ENCODE results near the gene SLF2.
"Not testable (repeated sequence)": the region's sequence is repeated elsewhere in the genome, so short reads cannot be mapped to it uniquely, and the experiment has no call there.

SLF2 gene

GRCh38 chr10:100970914-100971811 lies 58.4 kb downstream of the SLF2 start:
- in situ Hi-C loops (cut with HindIII; ENCODE audit: low pct_ligation_motif_present, low pct_unique_long_range_greater_than_20kb, low sequenced_read_pairs) = no loop called here
- DNase-seq = peak; percentile 72

- DNase-seq = no peak
- in situ Hi-C loops (cut with HindIII; ENCODE audit: low pct_ligation_motif_present, low pct_unique_long_range_greater_than_20kb, low sequenced_read_pairs) = no loop called here
These were observed 59.5 kb downstream of the SLF2 start for GRCh38 chr10:100972115-100972903.

DNA sequence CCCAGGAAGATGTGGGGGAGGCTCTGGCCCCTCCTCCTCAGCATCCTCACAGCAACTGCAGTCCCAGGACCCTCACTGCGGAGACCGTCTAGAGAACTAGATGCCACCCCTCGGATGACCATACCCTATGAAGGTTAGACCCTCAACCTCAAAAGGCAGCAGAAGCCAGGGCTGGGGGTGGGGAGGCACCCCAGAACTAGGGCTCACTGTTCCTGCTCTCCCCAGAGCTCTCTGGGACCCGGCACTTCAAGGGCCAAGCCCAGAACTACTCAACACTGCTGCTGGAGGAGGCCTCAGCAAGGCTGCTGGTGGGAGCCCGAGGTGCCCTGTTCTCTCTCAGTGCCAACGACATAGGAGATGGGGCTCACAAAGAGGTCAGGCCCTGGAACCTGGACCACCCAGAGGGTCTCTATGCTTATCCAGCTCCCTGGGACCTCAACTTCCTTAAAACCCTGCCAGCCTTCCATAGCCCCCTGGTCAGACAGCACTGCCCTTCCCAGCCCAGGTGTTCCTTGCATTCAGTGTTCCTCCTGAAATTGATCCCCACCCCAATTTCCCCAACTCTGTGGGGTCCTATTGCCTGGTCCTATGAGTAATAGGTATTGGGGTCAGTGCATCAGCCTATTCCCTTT lies 60.3 kb downstream of the SLF2 start:
- no peak for DNase-seq
- in situ Hi-C loops (cut with HindIII; ENCODE audit: low pct_ligation_motif_present, low pct_unique_long_range_greater_than_20kb, low sequenced_read_pairs) = no loop called here

- in situ Hi-C loops (cut with HindIII; ENCODE audit: low pct_ligation_motif_present, low pct_unique_long_range_greater_than_20kb, low sequenced_read_pairs); DNase-seq: not testable (repeated sequence)
These were observed 62.6 kb downstream of the SLF2 start for GRCh38 chr10:100975397-100975796.

DNA sequence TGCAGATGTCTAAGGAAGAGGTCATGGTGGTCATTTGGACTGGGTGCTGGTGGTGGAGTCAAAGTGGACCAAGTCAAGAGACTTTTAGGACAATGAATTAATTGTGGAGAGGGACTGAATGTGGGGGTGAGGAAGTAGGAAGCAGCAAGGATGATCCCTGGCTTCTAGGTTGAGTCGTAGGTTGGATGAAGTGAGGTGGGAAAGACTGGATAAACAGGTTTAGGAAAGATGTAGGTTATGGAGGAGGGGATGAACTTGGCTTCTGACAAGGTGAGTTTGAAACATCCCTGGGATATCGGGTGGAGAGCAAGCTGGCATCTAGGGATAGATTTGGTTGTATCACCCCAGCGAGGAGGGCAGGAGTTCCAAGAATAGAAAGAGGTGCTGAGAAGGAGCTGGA lies 64.1 kb downstream of the SLF2 start:
- DNase-seq = no peak
- in situ Hi-C loops (cut with HindIII; ENCODE audit: low pct_ligation_motif_present, low pct_unique_long_range_greater_than_20kb, low sequenced_read_pairs) = no loop called here

DNA sequence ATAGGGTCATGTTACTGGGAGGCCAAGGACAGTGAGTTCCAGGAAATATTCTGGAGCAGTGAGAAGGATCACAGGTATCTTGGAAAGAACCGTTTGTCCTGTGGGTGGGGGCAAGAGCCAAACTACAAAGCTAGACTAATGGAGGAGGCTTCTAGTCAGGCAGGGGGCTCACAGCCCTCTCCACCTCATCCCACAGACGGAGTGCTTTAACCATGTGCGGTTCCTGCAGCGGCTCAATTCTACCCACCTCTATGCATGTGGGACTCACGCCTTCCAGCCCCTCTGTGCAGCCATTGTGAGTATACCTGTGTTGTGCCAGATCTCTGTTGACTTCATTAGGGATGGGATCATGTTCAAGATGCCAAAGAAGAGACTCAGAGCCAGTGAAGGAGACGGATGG lies 64.7 kb downstream of the SLF2 start:
- DNase-seq = no peak
- in situ Hi-C loops (cut with HindIII; ENCODE audit: low pct_ligation_motif_present, low pct_unique_long_range_greater_than_20kb, low sequenced_read_pairs) = no loop called here

GRCh38 chr10:100978121-100978900 lies 65.5 kb downstream of the SLF2 start:
- in situ Hi-C loops (cut with HindIII; ENCODE audit: low pct_ligation_motif_present, low pct_unique_long_range_greater_than_20kb, low sequenced_read_pairs) = no loop called here
- DNase-seq = no peak

DNA sequence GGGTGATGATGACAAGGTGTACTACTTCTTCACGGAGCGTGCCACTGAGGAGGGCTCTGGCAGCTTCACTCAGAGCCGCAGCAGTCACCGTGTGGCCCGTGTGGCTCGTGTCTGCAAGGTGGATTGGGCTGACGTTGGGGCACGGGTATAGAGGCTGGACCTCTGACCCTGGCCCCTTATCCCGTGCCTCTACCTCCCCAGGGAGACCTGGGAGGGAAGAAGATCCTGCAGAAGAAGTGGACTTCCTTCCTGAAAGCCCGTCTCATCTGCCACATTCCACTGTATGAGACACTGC lies 66.1 kb downstream of the SLF2 start:
- in situ Hi-C loops (cut with HindIII; ENCODE audit: low pct_ligation_motif_present, low pct_unique_long_range_greater_than_20kb, low sequenced_read_pairs) = no loop called here

GRCh38 chr10:100979791-100980272 lies 67.1 kb downstream of the SLF2 start:
- in situ Hi-C loops (cut with HindIII; ENCODE audit: low pct_ligation_motif_present, low pct_unique_long_range_greater_than_20kb, low sequenced_read_pairs) = no loop called here
- DNase-seq = no peak

More for the DNA sequence above, 66.1 kb downstream of the SLF2 start:
- no peak for DNase-seq

DNA sequence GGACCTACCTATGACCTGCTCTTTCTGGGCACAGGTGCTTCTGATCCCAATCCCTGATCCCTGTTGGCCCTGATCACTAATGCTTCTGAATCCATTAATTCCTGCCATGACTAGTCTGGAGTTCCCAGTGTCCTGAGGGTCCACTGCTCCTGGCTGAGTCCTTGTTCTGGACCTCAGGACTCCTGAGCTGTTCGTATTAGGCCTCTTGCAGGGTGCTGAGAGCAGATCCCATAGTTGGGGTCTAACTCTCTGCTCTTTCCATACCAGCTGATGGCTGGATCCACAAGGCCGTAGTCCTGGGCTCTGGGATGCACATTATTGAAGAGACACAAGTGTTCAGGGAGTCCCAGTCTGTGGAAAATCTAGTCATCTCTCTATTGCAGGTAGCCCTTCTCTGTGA lies 67.5 kb downstream of the SLF2 start:
- DNase-seq = no peak
- in situ Hi-C loops (cut with HindIII; ENCODE audit: low pct_ligation_motif_present, low pct_unique_long_range_greater_than_20kb, low sequenced_read_pairs) = no loop called here

DNA sequence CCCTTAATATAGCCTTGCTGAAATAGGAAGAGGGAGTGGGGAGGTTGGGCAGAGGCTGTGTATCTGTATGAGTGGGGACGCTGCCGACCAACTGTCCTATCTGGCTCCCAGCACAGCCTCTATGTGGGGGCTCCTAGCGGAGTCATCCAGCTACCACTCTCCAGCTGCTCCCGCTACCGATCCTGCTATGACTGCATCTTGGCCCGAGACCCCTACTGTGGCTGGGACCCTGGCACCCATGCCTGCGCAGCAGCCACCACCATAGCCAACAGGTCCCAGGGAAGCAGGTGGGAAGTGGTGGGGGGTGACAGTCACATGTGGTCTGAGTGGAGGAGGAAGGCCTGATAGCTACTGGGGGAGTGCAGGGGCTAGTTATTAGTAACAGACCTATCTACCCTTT lies 67.9 kb downstream of the SLF2 start:
- DNase-seq = no peak
- in situ Hi-C loops (cut with HindIII; ENCODE audit: low pct_ligation_motif_present, low pct_unique_long_range_greater_than_20kb, low sequenced_read_pairs) = no loop called here

DNA sequence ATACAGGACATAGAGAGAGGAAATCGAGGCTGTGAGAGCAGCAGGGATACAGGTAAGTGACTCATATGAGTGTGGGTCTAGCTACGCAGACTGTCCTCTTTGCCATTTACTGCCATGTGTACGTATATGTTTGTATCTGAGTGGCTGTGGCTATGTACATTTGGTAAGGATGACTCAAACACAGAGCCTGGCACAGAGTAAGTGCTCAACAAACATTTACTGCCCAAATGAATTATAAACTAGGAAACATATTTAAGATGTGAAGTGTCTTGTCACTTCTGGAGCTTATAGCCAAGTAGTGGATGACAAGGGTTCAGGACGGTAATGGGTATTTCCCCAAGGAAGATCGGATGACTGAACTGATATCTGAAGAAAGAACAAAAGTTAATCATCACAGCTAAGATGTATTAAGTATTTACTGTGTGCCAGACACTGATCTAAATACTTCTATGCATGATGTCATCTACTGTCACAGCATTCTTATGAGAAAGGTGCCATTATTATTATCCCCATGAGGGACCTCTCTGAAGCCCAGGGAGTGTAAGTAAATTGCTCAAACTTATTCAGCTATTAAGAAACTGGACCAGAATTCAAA lies 68.5 kb downstream of the SLF2 start:
- in situ Hi-C loops (cut with HindIII; ENCODE audit: low pct_ligation_motif_present, low pct_unique_long_range_greater_than_20kb, low sequenced_read_pairs) = no loop called here
- no peak for DNase-seq

- in situ Hi-C loops (cut with HindIII; ENCODE audit: low pct_ligation_motif_present, low pct_unique_long_range_greater_than_20kb, low sequenced_read_pairs) = no loop called here
- DNase-seq = no peak
These were observed 70.4 kb downstream of the SLF2 start for GRCh38 chr10:100982916-100983830.

GRCh38 chr10:100983868-100984671 lies 71.3 kb downstream of the SLF2 start:
- DNase-seq = no peak
- in situ Hi-C loops (cut with HindIII; ENCODE audit: low pct_ligation_motif_present, low pct_unique_long_range_greater_than_20kb, low sequenced_read_pairs) = no loop called here

- in situ Hi-C loops (cut with HindIII; ENCODE audit: low pct_ligation_motif_present, low pct_unique_long_range_greater_than_20kb, low sequenced_read_pairs) = no loop called here
- DNase-seq = no peak
These were observed 72.0 kb downstream of the SLF2 start for GRCh38 chr10:100984672-100985177.

GRCh38 chr10:100985336-100985735 lies 72.6 kb downstream of the SLF2 start:
- DNase-seq = no peak
- in situ Hi-C loops (cut with HindIII; ENCODE audit: low pct_ligation_motif_present, low pct_unique_long_range_greater_than_20kb, low sequenced_read_pairs) = no loop called here

DNA sequence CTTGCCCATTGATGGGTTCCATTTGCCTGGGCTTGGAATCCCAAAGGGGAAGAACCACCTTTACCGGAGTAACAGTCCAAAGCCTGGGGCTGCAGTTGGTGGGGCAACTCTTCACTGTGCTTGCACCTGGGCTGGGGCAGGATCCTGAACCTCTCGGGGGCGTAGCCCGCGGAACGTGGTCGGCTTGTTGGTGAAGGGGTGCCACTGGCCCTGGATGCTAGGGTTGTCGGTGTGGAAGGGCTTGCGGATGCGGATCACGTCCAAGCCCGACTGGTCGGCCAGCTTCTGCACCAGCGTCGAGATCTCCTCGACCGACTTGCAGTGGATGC lies 73.8 kb downstream of the SLF2 start:
- in situ Hi-C loops (cut with HindIII; ENCODE audit: low pct_ligation_motif_present, low pct_unique_long_range_greater_than_20kb, low sequenced_read_pairs) = no loop called here
- DNase-seq = no peak
